Spinal cord (tissue), 10 donors: Measurements from ENCODE around the gene DMD. TPM values are rescaled to one million over a fixed set of nuclear protein-coding genes. Genes with fewer than 3 reads are reported as not detected.

Experiments
- DNase-seq, 6 donors: peaks; one replicate each; pipeline versions ENCODE4 v3.0.0 to v3.0.0-alpha.2; 2013 to 2015; ENCODE audit warnings: low spot score in 6 of 6, low read depth in 4 of 6
- H3K27ac ChIP-seq: one replicate; pipeline ENCODE4 v1.5.1; 2013; ENCODE audit warnings: low read depth, low read length, control low read depth
- H3K27me3 ChIP-seq: one replicate; pipeline ENCODE4 v1.6.1; 2013; ENCODE audit warnings: low read length; ENCODE audit not compliant: control insufficient read depth, insufficient read depth
- H3K36me3 ChIP-seq: one replicate; pipeline ENCODE4 v1.6.1; 2013; ENCODE audit warnings: low read length; ENCODE audit not compliant: control insufficient read depth, insufficient read depth
- H3K4me1 ChIP-seq: one replicate; pipeline ENCODE4 v1.6.1; 2013; ENCODE audit warnings: low read length; ENCODE audit not compliant: control insufficient read depth, insufficient read depth
- H3K4me3 ChIP-seq: one replicate; pipeline ENCODE4 v1.5.1; 2013; ENCODE audit warnings: low read depth, low read length, control low read depth
- H3K9me3 ChIP-seq: one replicate; pipeline ENCODE4 v1.6.1; 2013; ENCODE audit warnings: low read length; ENCODE audit not compliant: control insufficient read depth, insufficient read depth
- WGBS: methylation state at CpG from one replicate; pipeline ENCODE4 v1.1.5; 2013; ENCODE audit warnings: missing lambda C conversion rate; ENCODE audit not compliant: insufficient coverage; 5-methylcytosine and 5-hydroxymethylcytosine counted together
- polyA plus RNA-seq, 2 donors: library from polyadenylated mRNA; unstranded; fragments of 120-200 nt; gene quantifications; one replicate each; pipeline ENCODE4 v1.2.1, GENCODE V29; 2013; ENCODE audit not compliant: insufficient read length in 2 of 2
- total RNA-seq, 2 donors: library from RNA; depleted of rRNA in 1 of 2; stranded (reverse); fragments of 120-200 nt in 1 of 2; fragments of >200 nt in 1 of 2; gene quantifications; one replicate each; pipeline versions ENCODE4 v1.2.3 to v1.2.4, GENCODE V29; 2013 to 2014
- donor health status: healthy.

DMD gene
- total and polyA plus RNA-seq, 4 donors: 28.4 to 112 (median 41.9) TPM

- 78% methylated on average over 1 of the region's 4 CpGs for WGBS
- Histone ChIP-seq H3K4me3 (no peak overlapping the region), H3K27ac (no peak overlapping the region), H3K36me3 (no peaks in the 10 kb centered on the region), H3K4me1 (no peaks in the 10 kb centered on the region), H3K9me3 (no peaks in the 10 kb centered on the region), H3K27me3 (no peaks in the 10 kb centered on the region)
- no peak for DNase-seq
Observed at GRCh38 chrX:31743004-31743403, 1468.3 kb downstream of the DMD start.

DNA sequence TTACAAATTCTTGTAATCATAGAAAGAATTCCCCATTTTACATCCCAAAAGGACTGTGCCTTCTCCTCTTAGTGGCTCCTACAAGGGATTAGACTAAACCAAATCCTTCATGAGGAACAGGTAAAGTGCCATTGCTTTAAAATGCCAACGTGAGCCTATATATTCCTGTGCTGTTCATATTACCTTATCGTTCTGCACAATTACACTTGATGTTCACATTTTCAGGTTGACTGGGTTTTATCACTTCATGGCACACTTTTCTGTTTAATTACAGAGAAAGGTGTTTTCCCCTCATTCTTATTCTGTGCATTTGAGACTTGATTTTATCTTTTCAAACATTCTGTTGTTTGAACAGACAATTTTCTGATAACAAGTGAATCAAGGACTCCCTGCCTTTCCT is 1493.9 kb downstream of the DMD start:
- no peak overlapping the region for H3K27ac ChIP-seq
- no peaks in the 10 kb centered on the region for H3K9me3 ChIP-seq
- H3K27me3 ChIP-seq: peaks cover 6% of the 10 kb centered on the region
- H3K4me1 ChIP-seq: no peaks in the 10 kb centered on the region
- DNase-seq: peak in 1 of 6 donors; percentile 9
- H3K4me3 ChIP-seq: no peak overlapping the region
- no CpG with 5 or more reads among the region's 2 CpGs for WGBS
- H3K36me3 ChIP-seq: no peaks in the 10 kb centered on the region

DNA sequence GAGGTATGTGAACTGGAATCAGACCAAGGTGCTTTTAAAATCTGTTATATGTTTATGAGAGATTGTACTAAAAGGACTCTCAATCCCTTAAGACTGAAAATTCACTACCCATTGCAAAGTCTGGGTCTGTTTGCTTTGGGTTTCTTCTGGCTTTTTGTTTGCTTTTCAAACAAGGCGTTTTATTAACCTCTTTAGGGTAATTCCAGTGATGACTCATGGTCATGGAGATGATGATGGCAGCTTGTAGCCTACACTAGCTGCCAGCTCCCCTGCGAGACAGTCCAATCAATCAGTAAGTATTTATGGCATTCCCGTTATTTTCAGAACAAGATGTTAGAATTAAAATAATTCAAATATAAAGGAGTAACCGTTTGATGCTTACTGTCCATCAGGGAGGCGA is 1495.7 kb downstream of the DMD start:
- peaks cover 6% of the 10 kb centered on the region for H3K27me3 ChIP-seq
- no peak overlapping the region for H3K4me3 ChIP-seq
- no peak for DNase-seq
- H3K36me3 ChIP-seq: no peaks in the 10 kb centered on the region
- H3K9me3 ChIP-seq: no peaks in the 10 kb centered on the region
- no CpG with 5 or more reads among the region's 5 CpGs for WGBS
- no peaks in the 10 kb centered on the region for H3K4me1 ChIP-seq
- no peak overlapping the region for H3K27ac ChIP-seq

GRCh38 chrX:31714797-31715196 is 1496.6 kb downstream of the DMD start:
- H3K9me3 ChIP-seq: no peaks in the 10 kb centered on the region
- H3K4me1 ChIP-seq: no peaks in the 10 kb centered on the region
- H3K36me3 ChIP-seq: no peaks in the 10 kb centered on the region
- peaks cover 6% of the 10 kb centered on the region for H3K27me3 ChIP-seq
- no CpG with 5 or more reads among the region's 3 CpGs for WGBS
- DNase-seq: no peak
- H3K27ac ChIP-seq: no peak overlapping the region
- no peak overlapping the region for H3K4me3 ChIP-seq

DNA sequence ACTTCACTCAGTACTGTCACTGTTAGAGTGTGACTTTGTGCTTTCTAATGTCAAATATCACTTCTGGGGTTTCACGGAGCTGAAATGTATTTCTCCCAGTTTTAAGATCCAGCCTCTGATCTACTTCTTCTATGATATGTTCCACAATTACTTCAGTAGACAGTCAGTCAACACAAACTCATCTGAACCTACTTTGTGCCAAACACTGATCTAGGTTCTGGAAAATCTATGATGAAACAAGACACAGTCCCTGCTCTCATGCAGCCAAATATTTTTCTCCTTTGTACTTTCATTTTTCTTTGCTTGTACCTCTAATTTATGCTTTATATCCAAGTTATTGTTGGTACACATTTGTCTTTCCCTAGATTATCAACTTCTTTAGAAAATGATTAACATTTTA is 1498.2 kb downstream of the DMD start:
- no peaks in the 10 kb centered on the region for H3K9me3 ChIP-seq
- no peak overlapping the region for H3K4me3 ChIP-seq
- H3K4me1 ChIP-seq: no peaks in the 10 kb centered on the region
- no peaks in the 10 kb centered on the region for H3K36me3 ChIP-seq
- H3K27ac ChIP-seq: no peak overlapping the region
- H3K27me3 ChIP-seq: peaks cover 4% of the 10 kb centered on the region
- no peak for DNase-seq
- 71% methylated on average over 1 of the region's 1 CpG for WGBS

DNA sequence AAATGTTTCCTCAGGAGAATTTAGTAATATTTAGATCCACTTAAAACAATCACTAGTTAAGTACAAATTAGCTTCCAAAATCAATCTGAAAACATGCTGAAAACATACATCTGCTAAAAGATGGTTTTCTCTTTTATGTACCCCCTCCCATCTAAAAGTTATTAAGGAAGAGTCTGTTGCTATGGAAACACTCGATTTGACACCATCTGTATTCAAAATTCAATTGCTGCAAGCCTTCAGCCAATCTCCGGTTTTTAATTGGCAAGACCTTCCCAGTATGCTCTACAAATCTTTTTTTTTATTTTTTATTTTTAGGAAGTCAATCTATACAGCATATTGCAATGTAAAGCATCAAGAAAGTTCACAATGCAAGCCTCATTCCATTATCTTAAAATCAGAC is 1500.2 kb downstream of the DMD start:
- Histone ChIP-seq H3K36me3 (no peaks in the 10 kb centered on the region), H3K9me3 (no peaks in the 10 kb centered on the region), H3K27me3 (peaks cover 4% of the 10 kb centered on the region), H3K4me3 (no peak overlapping the region), H3K4me1 (no peaks in the 10 kb centered on the region), H3K27ac (no peak overlapping the region)
- peak in 2 of 6 donors; percentile 35 to 65 for DNase-seq
- WGBS: no CpG with 5 or more reads among the region's 2 CpGs

GRCh38 chrX:31708116-31708515 is 1503.2 kb downstream of the DMD start:
- no peaks in the 10 kb centered on the region for H3K36me3 ChIP-seq
- WGBS: no CpG with 5 or more reads among the region's 2 CpGs
- no peak overlapping the region for H3K4me3 ChIP-seq
- DNase-seq: no peak
- H3K27ac ChIP-seq: no peak overlapping the region
- no peaks in the 10 kb centered on the region for H3K9me3 ChIP-seq
- H3K4me1 ChIP-seq: no peaks in the 10 kb centered on the region
- H3K27me3 ChIP-seq: peaks cover 4% of the 10 kb centered on the region

DNA sequence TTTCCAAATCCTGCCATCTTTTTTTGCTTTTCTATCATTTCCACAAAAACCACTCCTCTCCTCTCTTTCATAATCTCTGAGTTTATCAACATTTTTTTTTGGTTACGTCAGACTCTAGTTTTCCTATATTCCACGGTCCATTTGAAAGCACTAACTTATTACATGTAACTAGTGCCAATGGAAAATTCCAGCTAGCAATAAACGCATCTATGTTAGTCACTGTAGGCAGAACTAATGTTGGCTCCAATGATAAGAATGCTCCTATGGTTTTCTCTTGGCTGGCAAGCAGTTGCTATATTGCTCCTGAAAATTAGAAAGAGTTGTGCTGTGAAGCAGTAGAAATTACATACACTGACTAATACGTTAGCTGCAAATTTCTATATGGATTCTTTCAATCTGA is 1504.9 kb downstream of the DMD start:
- Histone ChIP-seq H3K27ac (no peak overlapping the region), H3K36me3 (no peaks in the 10 kb centered on the region), H3K9me3 (no peaks in the 10 kb centered on the region), H3K4me1 (no peaks in the 10 kb centered on the region), H3K27me3 (peaks cover 4% of the 10 kb centered on the region), H3K4me3 (no peak overlapping the region)
- 90% methylated on average over 2 of the region's 4 CpGs for WGBS
- DNase-seq: peak in 2 of 6 donors; percentile 9 to 30

DNA sequence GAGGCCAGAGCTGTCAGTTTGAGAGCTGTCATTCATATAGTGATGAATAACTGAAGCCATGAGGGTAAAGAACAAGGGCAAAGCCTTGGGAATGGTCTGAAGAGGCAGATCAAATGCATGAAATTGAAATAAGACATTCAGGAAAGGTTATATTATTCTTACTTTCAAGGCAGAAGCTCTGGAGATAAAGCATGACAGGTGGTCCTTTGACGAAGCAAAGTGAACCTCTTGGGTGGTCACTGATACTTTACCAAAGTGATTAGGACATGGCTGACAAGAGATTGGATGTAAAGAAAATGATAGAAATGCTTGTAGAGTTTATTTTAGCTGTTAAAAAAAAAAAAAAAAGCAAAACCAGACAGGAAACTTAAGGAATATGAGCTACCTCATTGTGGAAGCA is 1505.5 kb downstream of the DMD start:
- no peak for DNase-seq
- Histone ChIP-seq H3K36me3 (no peaks in the 10 kb centered on the region), H3K27me3 (peaks cover 6% of the 10 kb centered on the region), H3K4me3 (no peak overlapping the region), H3K4me1 (no peaks in the 10 kb centered on the region), H3K9me3 (no peaks in the 10 kb centered on the region), H3K27ac (no peak overlapping the region)
- WGBS: 71% methylated on average over 1 of the region's 1 CpG

GRCh38 chrX:31704938-31705337 is 1506.4 kb downstream of the DMD start:
- Histone ChIP-seq H3K27ac (no peak overlapping the region), H3K27me3 (peaks cover 6% of the 10 kb centered on the region), H3K9me3 (no peaks in the 10 kb centered on the region), H3K4me1 (no peaks in the 10 kb centered on the region), H3K4me3 (no peak overlapping the region), H3K36me3 (no peaks in the 10 kb centered on the region)
- no peak for DNase-seq
- 73% methylated on average over 1 of the region's 2 CpGs for WGBS
